ENCODE data around the gene CCDC50. TPM values are rescaled to one million over a fixed set of nuclear protein-coding genes. Genes with fewer than 3 reads are reported as not detected.

CCDC50 gene
- total RNA-seq, 1 donor: 2.7 TPM

GRCh38 chr3:191373327-191373726 lies 44.1 kb downstream of the CCDC50 start:
- no peak for DNase-seq (ENCODE audit: low read depth in 2 of 3, low spot score in 2 of 3)

- DNase-seq (ENCODE audit: low read depth in 2 of 3, low spot score in 2 of 3): no peak
Measured at GRCh38 chr3:191376516-191377141, 47.4 kb downstream of the CCDC50 start.

GRCh38 chr3:191378142-191378812 lies 49.1 kb downstream of the CCDC50 start:
- DNase-seq (ENCODE audit: low read depth in 2 of 3, low spot score in 2 of 3): no peak

GRCh38 chr3:191379446-191379845 lies 50.3 kb downstream of the CCDC50 start:
- no peak for DNase-seq (ENCODE audit: low read depth in 2 of 3, low spot score in 2 of 3)

- DNase-seq (ENCODE audit: low read depth in 2 of 3, low spot score in 2 of 3): no peak
Measured at GRCh38 chr3:191380001-191380400, 50.8 kb downstream of the CCDC50 start.

- DNase-seq (ENCODE audit: low read depth in 2 of 3, low spot score in 2 of 3): no peak
Measured at GRCh38 chr3:191381303-191381702, 52.1 kb downstream of the CCDC50 start.

GRCh38 chr3:191382661-191383060 lies 53.5 kb downstream of the CCDC50 start:
- DNase-seq (ENCODE audit: low read depth in 2 of 3, low spot score in 2 of 3): no peak

- no peak for DNase-seq (ENCODE audit: low read depth in 2 of 3, low spot score in 2 of 3)
Measured at GRCh38 chr3:191383124-191383523, 53.9 kb downstream of the CCDC50 start.

- no peak for DNase-seq (ENCODE audit: low read depth in 2 of 3, low spot score in 2 of 3)
Measured at GRCh38 chr3:191385101-191385500, 55.9 kb downstream of the CCDC50 start.

- DNase-seq (ENCODE audit: low read depth in 2 of 3, low spot score in 2 of 3): no peak
Measured at GRCh38 chr3:191387441-191388077, 58.4 kb downstream of the CCDC50 start.

- DNase-seq (ENCODE audit: low read depth in 2 of 3, low spot score in 2 of 3): peak in 1 of 3 donors; percentile 13
Measured at GRCh38 chr3:191388823-191389222, 59.6 kb downstream of the CCDC50 start.

GRCh38 chr3:191390580-191390979 lies 61.4 kb downstream of the CCDC50 start:
- no peak for DNase-seq (ENCODE audit: low read depth in 2 of 3, low spot score in 2 of 3)

- no peak for DNase-seq (ENCODE audit: low read depth in 2 of 3, low spot score in 2 of 3)
Measured at GRCh38 chr3:191391861-191392808, 62.9 kb downstream of the CCDC50 start.

GRCh38 chr3:191393146-191393545 lies 64.0 kb downstream of the CCDC50 start:
- DNase-seq (ENCODE audit: low read depth in 2 of 3, low spot score in 2 of 3): no peak

GRCh38 chr3:191397771-191398170 lies 68.6 kb downstream of the CCDC50 start:
- no peak for DNase-seq (ENCODE audit: low read depth in 2 of 3, low spot score in 2 of 3)

- no peak for DNase-seq (ENCODE audit: low read depth in 2 of 3, low spot score in 2 of 3)
Measured at GRCh38 chr3:191398607-191399006, 69.4 kb downstream of the CCDC50 start.

GRCh38 chr3:191399918-191400317 lies 70.7 kb downstream of the CCDC50 start:
- no peak for DNase-seq (ENCODE audit: low read depth in 2 of 3, low spot score in 2 of 3)

GRCh38 chr3:191401775-191402357 lies 72.7 kb downstream of the CCDC50 start:
- no peak for DNase-seq (ENCODE audit: low read depth in 2 of 3, low spot score in 2 of 3)

- DNase-seq (ENCODE audit: low read depth in 2 of 3, low spot score in 2 of 3): no peak
Measured at GRCh38 chr3:191409791-191410359, 80.7 kb downstream of the CCDC50 start.

GRCh38 chr3:191412759-191413158 lies 83.6 kb downstream of the CCDC50 start:
- DNase-seq (ENCODE audit: low read depth in 2 of 3, low spot score in 2 of 3): no peak

All from hematopoietic multipotent progenitor cell (in vitro differentiated cells).